Panc1 (cell line): ENCODE data around the gene IKZF4.

Experiments used
- POLR2AphosphoS5 ChIP-seq: IDR thresholded peaks from 2 replicates; pipeline ENCODE4 v1.6.1; 2012; ENCODE audit warnings: mild to moderate bottlenecking, low read depth, low read length, moderate library complexity
- TF ChIP-seq, protein P1 (sequence below): fragments of 450-650 bp; IDR thresholded peaks from 2 replicates; pipeline ENCODE4 v1.5.1; 2017; ENCODE audit warnings: mild to moderate bottlenecking

DNA sequence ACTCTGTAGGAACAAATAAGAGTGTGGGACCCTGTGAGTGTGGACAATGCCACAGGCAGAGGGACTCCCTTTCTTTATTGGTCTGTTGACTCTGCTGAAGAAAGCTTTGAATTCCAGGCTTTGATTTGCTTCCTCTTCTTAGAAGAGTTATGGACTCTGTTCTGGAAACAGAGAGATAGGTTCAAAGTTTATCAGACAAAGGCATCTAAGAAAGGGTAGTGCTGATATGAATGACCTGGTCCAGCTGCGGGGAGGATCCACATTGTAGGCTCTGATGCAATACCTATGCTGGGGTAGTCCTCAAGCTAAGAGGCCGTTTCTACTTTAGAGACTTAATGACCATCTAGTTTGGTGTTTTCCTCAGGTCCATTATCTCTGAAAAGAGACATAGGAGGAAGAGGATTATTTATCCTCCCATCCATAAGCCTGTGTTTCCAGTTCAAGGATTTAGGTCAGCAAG, 10.7 kb upstream of the IKZF4 start:
- TF ChIP-seq POLR2AphosphoS5: no peak
- TF ChIP-seq, protein P1, sequence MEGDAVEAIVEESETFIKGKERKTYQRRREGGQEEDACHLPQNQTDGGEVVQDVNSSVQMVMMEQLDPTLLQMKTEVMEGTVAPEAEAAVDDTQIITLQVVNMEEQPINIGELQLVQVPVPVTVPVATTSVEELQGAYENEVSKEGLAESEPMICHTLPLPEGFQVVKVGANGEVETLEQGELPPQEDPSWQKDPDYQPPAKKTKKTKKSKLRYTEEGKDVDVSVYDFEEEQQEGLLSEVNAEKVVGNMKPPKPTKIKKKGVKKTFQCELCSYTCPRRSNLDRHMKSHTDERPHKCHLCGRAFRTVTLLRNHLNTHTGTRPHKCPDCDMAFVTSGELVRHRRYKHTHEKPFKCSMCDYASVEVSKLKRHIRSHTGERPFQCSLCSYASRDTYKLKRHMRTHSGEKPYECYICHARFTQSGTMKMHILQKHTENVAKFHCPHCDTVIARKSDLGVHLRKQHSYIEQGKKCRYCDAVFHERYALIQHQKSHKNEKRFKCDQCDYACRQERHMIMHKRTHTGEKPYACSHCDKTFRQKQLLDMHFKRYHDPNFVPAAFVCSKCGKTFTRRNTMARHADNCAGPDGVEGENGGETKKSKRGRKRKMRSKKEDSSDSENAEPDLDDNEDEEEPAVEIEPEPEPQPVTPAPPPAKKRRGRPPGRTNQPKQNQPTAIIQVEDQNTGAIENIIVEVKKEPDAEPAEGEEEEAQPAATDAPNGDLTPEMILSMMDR: no peak
